CD4-positive, alpha-beta T cell treated with Interferon alpha-2 for 1 hour (primary cell): ENCODE results near the gene SH3PXD2A.
"Not testable (repeated sequence)": the region's sequence is repeated elsewhere in the genome, so short reads cannot be mapped to it uniquely, and the experiment has no call there.

ENCODE experiments used
- DNase-seq, 2 donors: peaks; one replicate each; pipeline ENCODE4 v3.0.0-alpha.2; 2020 to 2022

Gene SH3PXD2A

GRCh38 chr10:103740611-103741010 lies 114.8 kb downstream of the SH3PXD2A start:
- no peak for DNase-seq

- no peak for DNase-seq
These were observed 116.2 kb downstream of the SH3PXD2A start for GRCh38 chr10:103739039-103739764.

GRCh38 chr10:103737735-103738367 lies 117.5 kb downstream of the SH3PXD2A start:
- no peak for DNase-seq

GRCh38 chr10:103736763-103737162 lies 118.6 kb downstream of the SH3PXD2A start:
- DNase-seq: no peak

- no peak for DNase-seq
These were observed 119.3 kb downstream of the SH3PXD2A start for GRCh38 chr10:103736044-103736443.

- DNase-seq: no peak
These were observed 120.6 kb downstream of the SH3PXD2A start for GRCh38 chr10:103734731-103735130.

- no peak for DNase-seq
These were observed 122.3 kb downstream of the SH3PXD2A start for GRCh38 chr10:103733045-103733419.

- no peak for DNase-seq
These were observed 122.9 kb downstream of the SH3PXD2A start for GRCh38 chr10:103732339-103733044.

GRCh38 chr10:103731609-103732270 lies 123.6 kb downstream of the SH3PXD2A start:
- no peak for DNase-seq

GRCh38 chr10:103731026-103731425 lies 124.3 kb downstream of the SH3PXD2A start:
- DNase-seq: not testable (repeated sequence)

GRCh38 chr10:103729851-103730250 lies 125.5 kb downstream of the SH3PXD2A start:
- DNase-seq: no peak

- no peak for DNase-seq
These were observed 127.2 kb downstream of the SH3PXD2A start for GRCh38 chr10:103727991-103728689.

- no peak for DNase-seq
These were observed 127.8 kb downstream of the SH3PXD2A start for GRCh38 chr10:103727546-103727963.

GRCh38 chr10:103726637-103727036 lies 128.7 kb downstream of the SH3PXD2A start:
- DNase-seq: no peak

GRCh38 chr10:103725242-103725641 lies 130.1 kb downstream of the SH3PXD2A start:
- DNase-seq: no peak

GRCh38 chr10:103724771-103725170 lies 130.6 kb downstream of the SH3PXD2A start:
- no peak for DNase-seq

GRCh38 chr10:103724074-103724473 lies 131.3 kb downstream of the SH3PXD2A start:
- DNase-seq: no peak

GRCh38 chr10:103723557-103723956 lies 131.8 kb downstream of the SH3PXD2A start:
- DNase-seq: no peak

- no peak for DNase-seq
These were observed 132.7 kb downstream of the SH3PXD2A start for GRCh38 chr10:103722632-103723031.

GRCh38 chr10:103720964-103721335 lies 134.4 kb downstream of the SH3PXD2A start:
- DNase-seq: no peak

- DNase-seq: no peak
These were observed 134.9 kb downstream of the SH3PXD2A start for GRCh38 chr10:103720328-103720963.

- no peak for DNase-seq
These were observed 136.3 kb downstream of the SH3PXD2A start for GRCh38 chr10:103719036-103719435.
